Ovary (tissue), 3 donors: ENCODE results near the gene DAB1.

Experiments
- CTCF ChIP-seq, 3 donors: fragments of 450-650 bp in 2 of 3; fragments of 200-600 bp in 1 of 3; IDR thresholded peaks; one replicate each; pipeline versions ENCODE4 v1.5.1 to v1.8.0; 2016 to 2022; ENCODE audit warnings: antibody characterized with exemption in 3 of 3, mild to moderate bottlenecking in 1 of 3
- EP300 ChIP-seq: sonication (generic); formaldehyde crosslinking; IDR thresholded peaks from one replicate; pipeline ENCODE4 v1.6.1; 2017; ENCODE audit warnings: antibody characterized with exemption
- donor health status: DM: no; HTN: no; CAD: no.

GRCh38 chr1:56972976-56973375, 450.9 kb downstream of the DAB1 start:
- TF ChIP-seq CTCF (IDR thresholded peaks at IDR 0.05) (no peak), EP300 (no peak)
